Thyroid gland (tissue), 4 donors: ENCODE results near the gene PRKAR2B.

Experiments
- CTCF ChIP-seq, 6 experiments: fragments of 200-600 bp in 3 of 6; fragments of 450-650 bp in 3 of 6; sonication (generic) in 3 of 6; IDR thresholded peaks; one replicate each; pipeline ENCODE4 v1.5.1; 2016 to 2019; ENCODE audit warnings: antibody characterized with exemption in 6 of 6, mild to moderate bottlenecking in 2 of 6, inconsistent platforms in 1 of 6, moderate library complexity in 1 of 6
- POLR2A ChIP-seq, 2 donors: fragments of 450-650 bp; IDR thresholded peaks; one replicate each; pipeline ENCODE4 v1.6.1; 2017; ENCODE audit warnings: antibody characterized with exemption in 2 of 2, mild to moderate bottlenecking in 2 of 2, moderate library complexity in 1 of 2

GRCh38 chr7:107057474-107057833 lies 12.9 kb downstream of the PRKAR2B start:
- no peak for TF ChIP-seq CTCF (IDR thresholded peaks at IDR 0.05)
- TF ChIP-seq POLR2A (IDR thresholded peaks at IDR 0.05), result no peak
